Fibroblast of skin of scalp (primary cell): ENCODE results near the gene DHRSX.
"Not testable (repeated sequence)": the region's sequence is repeated elsewhere in the genome, so short reads cannot be mapped to it uniquely, and the experiment has no call there.

Experiments used
- DNase-seq: peaks from one replicate; pipeline ENCODE4 v3.0.0-alpha.2; 2013

Gene DHRSX

DNA sequence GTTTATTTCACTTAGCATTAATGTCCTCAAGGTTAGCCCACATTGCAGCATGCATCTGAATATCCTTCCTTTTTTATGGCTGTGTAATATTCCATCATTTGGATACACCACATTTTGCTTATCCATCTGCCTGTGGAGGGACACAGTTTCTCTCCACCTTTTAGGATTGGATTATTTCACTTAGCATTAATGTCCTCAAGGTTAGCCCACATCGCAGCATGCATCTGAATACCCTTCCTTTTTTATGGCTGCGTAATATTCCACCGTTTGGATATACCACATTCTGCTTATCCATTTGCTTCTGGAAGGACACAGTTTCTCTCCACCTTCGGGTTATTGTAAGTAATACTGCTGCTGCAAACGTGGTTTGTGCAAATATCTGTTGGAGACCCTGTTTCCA lies 110.0 kb downstream of the DHRSX start:
- no peak for DNase-seq

DNA sequence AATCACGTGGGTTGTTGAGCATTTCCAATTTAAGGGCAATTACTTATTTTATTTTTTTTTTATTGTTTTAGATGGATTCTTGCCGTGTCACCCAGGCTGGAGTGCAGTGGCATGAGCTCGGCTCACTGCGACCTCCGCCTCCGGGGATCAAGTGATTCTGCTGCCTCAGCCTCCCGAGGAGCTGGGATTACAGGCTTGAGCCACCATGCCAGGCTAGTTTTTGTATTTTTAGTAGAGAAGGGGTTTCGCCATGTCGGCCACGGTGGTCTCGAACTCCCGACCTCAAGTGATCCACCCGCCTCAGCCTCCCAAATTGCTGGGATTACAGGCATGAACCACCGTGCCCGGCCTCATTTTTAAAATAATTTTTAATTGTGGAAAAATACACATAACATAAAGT lies 111.0 kb downstream of the DHRSX start:
- not testable (repeated sequence) for DNase-seq

DNA sequence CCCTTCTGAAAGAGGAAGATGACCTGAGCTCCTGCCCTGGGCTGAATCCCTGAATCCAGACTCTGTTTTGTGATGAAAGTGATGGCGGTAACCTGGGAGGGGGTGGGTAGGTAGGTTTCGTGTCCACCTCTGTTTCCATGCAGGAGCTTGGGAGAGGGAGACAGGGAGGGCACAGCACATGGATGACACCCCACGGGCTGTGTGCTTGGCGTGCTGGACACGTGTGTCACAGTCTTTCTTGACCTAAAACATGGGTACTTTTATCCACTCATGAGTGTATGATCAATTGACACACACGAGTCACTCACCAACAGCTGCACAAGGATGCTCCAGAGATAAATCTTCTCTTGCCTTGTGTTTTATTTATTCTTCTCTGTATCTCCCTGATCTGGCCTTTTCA lies 111.5 kb downstream of the DHRSX start:
- no peak for DNase-seq

DNA sequence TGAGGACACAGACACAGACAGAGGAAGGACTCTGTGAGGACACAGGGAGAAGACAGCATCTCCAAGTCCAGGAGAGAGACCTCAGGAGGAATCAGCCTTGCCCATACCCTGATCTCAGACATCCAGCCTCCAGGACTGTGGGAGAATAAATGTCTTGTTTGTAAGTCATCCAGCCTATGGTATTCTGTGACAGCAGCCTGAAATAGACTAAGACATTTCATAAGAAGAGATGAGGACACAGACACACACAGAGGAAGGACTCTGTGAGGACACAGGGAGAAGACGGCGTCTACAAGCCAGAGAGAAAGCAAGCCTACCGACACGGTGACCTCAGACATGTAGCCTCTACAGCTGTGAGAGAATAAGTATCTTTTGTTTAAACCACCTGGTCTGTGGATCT lies 112.1 kb downstream of the DHRSX start:
- no peak for DNase-seq

DNA sequence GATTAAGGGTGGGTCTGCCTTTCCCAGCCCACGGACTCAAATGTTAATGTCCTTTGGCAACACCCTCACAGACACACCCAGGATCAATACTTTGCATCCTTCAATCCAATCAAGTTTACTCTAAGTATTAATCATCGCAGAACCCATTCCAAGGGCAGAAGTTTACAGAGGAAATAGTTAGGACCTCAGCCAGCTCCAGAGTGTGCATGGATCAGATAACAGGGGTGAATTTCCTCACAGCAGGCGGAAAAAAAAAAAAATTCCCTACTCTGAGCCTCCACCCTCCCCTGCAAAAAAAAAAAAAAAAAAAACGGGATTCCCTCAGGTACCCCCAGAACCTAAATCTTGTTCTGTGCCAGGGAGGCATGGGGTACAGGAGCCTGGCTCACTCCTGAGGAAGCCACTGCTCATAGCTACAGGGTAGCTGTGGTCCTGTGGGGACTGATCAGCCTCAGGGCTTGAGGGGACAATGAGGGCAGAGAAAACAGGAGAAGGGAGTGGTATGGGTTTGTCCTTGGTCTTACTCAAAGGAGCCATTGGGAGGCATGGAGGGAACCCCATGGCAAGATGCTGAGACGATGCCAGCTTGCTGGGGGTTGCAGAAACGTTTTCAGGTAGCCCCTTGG lies 113.0 kb downstream of the DHRSX start:
- DNase-seq, result no peak

DNA sequence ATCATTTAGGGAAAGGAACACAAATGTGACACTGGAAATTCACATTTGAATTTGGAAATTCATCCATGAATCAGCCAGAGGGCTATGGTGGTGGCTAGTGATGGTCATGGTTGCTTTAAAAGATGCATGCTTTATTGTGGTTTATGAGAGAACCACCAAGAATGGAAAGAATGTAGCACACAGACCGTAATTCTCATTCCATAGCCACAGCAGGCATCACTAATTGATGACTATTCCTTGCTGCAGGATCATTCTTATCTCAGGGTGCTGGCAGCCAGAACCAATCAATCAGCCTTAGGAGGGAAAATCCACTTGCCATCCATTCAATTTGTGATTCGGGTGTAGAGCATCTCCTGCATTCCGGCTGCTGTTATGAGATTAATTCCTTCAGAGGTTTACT lies 115.6 kb downstream of the DHRSX start:
- DNase-seq, result peak; percentile 86

DNA sequence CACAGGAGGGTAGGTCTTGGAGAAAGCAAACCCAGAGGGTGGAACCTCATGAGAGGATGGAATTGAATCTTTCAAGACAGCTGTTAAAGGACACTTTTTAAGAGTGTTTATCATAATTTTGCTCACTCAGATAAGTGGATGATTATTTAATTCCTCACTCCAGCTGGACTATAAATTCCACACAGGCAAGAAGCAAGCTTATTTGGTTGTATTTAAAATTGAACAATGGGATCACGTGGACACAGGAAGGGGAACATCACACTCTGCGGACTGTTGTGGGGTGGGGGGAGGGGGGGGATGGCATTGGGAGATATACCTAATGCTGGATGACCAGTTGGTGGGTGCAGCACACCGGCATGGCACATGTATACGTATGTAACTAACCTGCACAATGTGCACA lies 116.3 kb downstream of the DHRSX start:
- DNase-seq, result no peak

DNA sequence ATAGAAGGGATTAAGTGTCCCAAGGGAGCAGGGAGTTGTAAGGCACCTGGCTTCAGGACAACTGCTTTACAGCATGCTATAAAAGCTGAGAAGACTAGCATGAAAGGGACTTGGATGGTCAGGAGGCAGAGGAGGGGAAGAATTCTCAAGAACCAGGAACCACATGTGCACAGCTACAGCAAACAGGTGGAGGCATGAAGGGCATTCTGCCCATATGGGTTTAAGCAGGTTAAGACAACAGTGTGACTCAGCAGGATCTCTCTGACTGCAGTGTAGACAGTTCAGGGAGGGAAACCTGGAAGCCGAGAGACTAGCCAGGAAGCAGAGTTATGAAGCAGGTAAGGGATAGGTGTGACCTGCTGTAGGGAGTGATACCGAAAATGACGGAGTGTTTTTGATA lies 117.0 kb downstream of the DHRSX start:
- no peak for DNase-seq

DNA sequence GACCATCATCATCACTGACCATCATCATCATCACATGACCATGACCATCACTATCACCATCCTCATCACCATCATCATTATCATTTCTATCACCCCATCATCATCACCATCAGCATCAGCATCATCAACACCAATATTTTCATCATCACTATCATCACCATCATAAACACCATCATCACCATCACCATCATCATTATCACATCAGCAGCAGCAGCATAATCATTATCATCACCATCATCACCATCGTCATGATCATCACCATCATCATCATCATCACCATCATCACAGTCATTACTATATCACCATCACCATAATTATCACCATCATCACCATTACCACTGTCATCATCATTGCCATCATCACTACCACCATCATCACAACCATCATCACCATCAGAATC lies 117.6 kb downstream of the DHRSX start:
- no peak for DNase-seq

DNA sequence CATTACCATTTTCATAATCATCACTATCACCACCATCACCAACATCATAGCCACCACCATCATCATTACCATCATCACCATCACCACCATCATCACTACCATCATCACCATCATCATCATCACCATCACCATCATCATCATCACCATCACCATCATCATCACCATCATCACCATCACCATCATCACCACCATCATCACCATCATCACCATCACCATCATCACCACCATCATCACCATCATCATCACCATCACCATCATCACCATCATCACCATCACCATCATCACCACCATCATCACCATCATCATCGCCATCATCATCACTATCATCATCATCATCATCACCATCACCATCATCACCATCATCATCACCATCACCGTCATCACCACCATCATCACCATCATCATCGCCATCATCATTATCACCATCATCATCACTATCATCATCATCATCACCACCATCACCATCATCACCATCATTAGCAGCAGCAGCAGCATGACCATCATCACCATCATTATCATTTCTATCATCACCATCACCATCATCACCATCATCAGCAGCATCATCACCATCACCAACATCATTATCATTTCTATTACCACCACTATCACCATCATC lies 118.2 kb downstream of the DHRSX start:
- not testable (repeated sequence) for DNase-seq

DNA sequence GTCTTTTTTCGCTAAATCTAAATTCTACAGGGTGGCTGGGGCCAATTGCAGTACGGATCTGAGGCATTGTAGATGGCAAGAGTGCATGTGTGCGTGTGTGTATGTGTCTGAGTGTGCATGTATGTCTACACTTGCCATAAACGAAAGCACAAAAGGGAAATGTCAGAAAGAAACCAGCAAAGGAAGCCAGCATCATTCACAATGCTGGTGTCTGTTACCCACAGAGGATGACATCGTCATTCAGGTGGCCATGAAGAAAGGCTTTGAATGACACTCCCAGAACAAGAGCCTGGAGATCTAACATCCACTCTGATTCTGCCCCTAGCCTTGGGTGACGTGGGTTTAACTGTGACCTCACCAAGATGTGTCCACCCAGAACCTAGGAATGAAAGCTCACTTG lies 124.6 kb downstream of the DHRSX start:
- DNase-seq, result no peak

DNA sequence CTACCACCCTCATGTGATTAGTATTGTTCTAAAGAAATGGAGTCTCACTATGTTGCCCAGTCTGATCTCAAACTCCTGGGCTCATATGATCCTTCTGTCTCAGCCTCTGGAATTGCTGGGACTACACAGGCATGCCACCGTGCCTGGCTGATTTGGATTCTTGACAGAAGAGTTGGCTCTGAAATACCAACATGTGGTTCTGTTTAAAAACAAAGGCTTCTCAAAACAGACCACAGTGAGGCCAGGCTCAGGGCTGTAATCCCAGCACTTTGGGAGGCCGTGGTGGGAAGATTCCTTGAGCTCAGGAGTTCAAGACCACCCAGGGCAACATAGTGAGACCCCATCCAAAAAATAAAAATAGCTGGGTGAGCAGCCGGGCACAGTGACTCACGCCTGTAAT lies 126.7 kb downstream of the DHRSX start:
- DNase-seq, result peak; percentile 93

DNA sequence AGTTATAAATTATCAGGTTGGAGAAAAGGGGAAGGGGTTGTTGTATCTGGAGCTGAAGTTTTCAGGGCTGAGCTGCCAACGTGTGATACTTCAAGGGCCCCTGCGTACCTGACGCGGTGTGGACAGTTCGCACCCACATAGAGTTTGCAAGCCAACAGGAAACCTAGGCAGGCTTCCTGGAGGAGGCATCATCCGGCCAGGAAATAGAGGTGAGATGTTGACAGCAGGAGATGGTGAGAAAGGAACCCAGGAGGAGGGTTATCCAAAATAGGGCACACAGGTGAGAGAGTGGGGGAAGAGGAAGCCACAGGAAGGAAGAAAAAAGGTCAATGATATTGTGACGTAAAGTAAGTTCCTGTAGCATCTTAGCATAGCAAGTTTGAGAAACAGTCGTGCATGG lies 127.2 kb downstream of the DHRSX start:
- DNase-seq, result no peak

DNA sequence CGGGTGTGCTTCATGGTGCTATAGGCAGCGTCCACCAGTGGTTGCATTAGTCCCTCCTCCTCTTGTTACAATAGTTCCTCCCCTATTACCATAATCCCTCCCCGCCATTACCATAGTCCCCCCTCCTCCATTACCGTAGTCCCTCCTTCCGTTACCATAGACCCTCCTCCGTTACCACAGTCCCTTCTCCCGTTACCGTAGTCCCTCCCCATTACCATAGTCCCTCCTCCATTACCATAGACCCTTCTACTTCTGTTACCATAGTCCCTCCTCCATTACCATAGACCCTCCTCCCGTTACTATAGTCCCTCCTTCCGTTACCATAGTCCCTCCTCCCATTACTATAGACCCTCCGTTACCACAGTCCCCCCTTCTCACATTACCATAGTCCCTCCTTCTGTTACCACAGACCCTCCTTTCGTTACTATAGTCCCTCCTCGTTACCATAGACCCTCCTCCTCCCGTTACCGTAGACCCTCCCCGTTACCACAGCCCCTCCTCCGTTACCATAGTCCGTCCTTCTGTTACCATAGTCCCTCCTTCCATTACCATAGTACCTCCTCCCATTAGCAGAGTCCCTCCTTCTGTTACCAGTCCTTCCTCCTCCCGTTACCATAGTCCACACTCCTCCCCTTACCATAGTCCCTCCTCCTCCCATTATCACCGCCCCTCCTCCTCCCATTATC lies 129.6 kb downstream of the DHRSX start:
- peak; percentile 24 for DNase-seq

DNA sequence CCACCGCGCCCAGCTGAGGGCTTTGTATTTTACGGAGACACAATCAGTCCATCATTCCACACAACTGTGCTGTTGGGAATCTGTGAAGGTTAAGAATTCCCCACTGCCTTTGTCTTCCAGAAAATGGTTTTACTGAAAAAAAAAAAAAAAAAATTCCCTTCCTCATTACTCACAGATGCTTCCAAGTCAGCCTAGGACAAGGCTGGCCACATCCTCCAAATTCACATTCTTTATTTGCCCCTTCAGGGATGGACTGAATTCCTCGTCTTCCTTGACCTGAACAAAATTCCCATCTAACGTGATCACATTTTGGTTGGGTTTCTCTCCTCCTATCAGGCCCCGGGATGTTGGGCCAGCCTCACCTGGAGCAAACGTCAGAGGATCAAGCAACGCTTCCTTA lies 130.3 kb downstream of the DHRSX start:
- DNase-seq, result peak; percentile 87

DNA sequence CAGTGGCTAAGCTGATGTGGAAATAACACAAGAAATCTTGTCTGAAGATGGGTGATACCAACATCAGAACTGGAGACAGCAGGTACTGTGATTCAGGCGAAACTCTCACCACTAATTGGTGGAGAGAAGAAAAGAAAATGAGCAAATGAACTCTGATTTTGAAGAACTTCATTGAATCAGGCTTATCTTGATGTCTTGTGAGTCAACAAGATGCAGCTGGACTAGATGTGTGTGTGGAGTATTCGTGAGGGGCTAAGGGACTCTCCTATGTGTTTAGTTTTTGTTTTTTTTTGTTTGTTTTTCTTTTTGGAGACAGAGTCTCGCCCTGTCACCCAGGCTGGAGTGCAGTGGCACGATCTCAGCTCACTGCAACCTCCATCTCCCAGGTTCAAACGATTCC lies 131.6 kb downstream of the DHRSX start:
- no peak for DNase-seq

DNA sequence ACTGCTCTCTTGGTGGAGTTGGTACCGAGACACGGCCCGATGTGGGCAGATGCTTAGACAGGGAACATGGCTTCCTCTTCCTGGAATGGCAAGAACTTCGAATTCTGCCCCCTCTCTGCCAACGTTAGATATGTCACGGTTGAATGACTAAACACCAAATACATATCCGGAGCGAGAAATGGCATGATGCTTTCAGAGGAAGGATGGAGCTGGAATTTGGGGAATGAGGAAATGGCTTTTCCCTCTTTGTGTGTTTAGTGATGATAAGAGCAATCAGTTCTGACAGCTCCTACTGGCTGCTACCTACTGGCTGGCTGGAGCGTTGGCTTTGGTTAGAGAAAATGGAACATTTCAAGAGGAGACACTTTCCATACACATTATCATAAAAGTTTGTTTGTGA lies 140.0 kb downstream of the DHRSX start:
- peak; percentile 48 for DNase-seq

DNA sequence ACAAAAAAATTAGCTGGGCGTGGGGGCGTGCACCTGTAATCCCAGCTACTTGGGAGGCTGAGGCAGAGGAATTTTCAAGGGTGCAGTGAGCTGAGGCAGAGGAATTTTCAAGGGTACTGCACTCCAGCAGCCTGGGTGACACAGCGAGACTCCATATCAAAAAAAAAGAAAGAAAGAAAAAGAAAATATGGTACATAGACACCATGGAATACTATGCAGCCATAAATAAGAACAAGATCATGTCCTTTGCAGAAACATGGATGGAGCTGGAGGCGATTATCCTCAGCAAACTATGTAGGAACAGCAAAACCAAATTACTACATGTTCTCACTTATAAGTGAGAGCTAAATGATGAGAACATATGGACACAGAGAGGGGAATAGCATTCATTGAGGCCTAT lies 141.3 kb downstream of the DHRSX start:
- DNase-seq, result not testable (repeated sequence)

DNA sequence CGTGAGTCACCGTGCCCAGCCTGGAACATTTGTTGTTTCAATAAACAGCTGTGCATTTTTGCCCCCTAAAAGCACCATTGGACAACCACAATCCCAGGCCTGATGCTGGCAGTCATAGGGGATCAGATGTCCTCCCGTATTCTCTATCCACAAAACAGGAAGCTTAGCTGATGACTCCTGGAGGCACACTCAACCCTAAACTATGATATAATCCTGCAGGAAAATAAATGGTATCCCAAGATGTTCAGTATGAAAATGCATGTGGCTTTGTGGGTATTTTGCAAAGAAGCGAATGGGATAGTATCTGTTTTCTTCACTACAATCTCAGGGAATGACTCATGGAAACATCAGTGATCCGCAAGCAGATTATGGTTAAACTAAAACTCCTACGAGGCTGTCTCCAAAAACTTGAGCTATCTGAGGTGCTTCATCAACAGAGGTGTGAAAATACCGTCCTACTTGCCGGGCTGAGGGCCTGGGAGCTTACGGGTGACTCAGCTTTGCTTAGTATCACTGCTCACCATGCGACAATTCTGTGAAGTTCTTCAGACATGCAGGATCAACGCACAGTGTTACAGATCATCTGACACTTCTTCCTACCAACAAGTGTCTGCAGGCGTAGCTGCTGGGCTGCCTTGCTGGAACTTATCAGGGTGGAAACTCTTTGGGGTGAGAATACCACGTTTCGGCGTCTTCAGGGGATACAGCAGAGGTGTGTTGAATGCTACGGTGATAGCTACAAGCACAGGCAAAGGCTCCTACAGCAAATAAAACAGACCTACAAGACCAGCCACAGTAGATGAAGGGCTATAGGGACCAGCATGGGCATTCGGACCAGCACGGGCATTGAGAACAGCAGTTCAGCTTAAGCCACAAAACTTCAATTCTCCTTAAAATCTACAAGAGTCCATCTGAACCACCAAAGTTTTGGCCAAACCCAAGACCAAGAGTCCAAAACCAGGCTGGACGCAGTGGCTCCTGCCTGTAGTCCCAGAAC lies 148.5 kb downstream of the DHRSX start:
- peak; percentile 97 for DNase-seq

DNA sequence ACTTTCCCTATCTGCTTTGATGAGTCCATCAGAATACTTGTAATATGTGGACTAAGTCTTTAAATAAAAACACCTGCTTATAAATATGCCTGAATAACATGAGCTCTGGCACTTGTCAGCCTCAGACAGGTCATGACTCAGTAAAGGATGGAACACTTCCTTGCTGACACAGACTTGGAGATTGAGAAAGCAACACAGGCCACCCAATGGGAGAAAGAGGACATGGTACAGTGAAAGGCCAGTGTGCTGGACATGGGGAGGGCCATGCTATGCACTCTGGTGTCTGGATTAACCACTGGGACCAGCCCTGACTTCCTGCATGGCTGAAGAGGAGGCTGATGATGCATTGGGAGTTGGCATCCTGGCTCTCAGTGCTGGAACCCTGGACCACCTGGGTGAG lies 149.5 kb downstream of the DHRSX start:
- DNase-seq, result peak; percentile 77

DNA sequence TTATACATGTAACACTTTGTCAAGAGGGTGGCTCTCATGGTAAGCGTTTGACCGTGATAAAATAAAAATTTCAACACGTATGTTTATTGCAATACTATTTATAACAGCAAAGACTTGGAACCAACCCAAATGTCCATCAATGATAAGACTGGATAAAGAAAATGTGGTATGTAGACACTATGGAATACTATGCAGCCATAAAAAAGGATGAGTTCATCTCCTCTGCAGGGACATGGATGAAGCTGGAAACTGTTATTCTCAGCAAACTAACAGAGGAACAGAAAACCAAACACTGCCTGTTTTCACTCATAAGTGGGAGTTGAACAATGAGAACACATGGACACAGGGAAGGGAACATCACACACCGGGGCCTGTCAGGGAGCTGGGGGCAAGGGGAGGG lies 150.1 kb downstream of the DHRSX start:
- DNase-seq, result not testable (repeated sequence)

DNA sequence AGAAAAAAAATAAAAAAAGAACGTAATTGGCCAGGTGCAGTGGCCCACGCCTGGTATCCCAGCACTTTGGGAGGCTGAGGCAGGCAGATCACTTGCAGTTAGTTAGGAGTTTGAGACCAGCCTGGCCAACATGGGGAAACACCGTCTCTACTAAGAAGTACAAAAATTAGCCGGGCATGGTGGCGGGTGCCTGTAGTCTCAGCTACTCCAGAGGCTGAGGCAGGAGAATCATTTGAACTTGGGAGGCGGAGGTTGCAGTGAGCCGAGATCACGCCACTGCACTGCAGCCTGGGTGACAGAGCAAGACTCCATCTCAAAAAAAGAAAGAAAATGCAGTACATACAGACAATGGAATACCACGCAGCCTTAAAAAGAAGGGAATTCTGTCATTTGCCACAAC lies 150.7 kb downstream of the DHRSX start:
- not testable (repeated sequence) for DNase-seq

DNA sequence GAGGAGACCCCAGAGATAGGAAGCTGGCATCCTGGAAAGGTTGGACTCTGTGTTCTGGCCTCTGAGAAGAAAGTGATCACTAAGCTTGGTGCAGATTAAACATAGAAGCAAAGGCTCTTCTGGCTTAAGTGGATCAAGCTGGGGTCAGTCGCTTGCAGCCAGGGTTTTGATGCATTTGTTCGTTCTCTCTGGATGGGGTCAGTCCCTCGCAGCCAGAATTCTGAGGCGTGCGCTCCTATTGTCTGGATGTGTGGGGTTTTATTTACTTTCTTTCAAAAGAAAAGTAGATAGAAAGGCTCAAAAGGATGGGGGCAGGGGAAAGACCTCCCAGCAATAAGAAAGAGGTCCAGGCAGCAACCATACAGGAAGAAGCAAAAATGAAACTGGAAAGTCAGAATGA lies 152.6 kb downstream of the DHRSX start:
- no peak for DNase-seq
